ENCODE data around the gene VSIG8. TPM values are rescaled to one million over a fixed set of nuclear protein-coding genes. Genes with fewer than 3 reads are reported as not detected.

Gene VSIG8
- total RNA-seq, 4 donors from 2014 or later = 18.1 to 62.2 (median 25.7) TPM

DNA sequence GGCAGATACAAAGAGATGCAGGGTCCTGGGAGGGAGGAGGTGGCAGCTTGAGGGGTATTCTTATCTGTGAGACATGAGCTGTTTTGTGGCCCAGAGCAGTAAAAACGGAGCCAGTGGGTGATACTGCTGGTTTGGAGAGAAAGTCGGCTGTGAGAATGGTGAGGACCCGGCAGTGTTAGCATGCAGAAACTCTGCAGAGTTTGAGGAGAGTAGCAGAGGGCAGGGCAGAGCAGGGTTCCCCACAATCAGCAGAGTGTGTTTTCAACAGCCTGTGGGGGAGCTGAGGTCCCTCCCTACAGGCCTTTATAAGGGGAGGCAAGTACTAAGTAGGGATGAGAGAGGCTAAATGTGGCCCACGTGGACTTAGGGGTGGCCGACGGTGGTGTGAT, 35.4 kb downstream of the VSIG8 start:
- H3K27me3 ChIP-seq = peaks cover 5% of the 10 kb centered on the region
- H3K36me3 ChIP-seq = no peaks in the 10 kb centered on the region
- H3K4me3 ChIP-seq = no peak overlapping the region
- H3K9me3 ChIP-seq = no peaks in the 10 kb centered on the region
- H3K4me1 ChIP-seq = peaks cover 23% of the 10 kb centered on the region
- WGBS = 92% methylated on average over 6 of the region's 6 CpGs
- DNase-seq (ENCODE audit: low spot score in 2 of 2) = no peak
- H3K27ac ChIP-seq = no peak overlapping the region
- TF ChIP-seq POLR2AphosphoS5 (IDR thresholded peaks at IDR 0.05) = no peak

DNA sequence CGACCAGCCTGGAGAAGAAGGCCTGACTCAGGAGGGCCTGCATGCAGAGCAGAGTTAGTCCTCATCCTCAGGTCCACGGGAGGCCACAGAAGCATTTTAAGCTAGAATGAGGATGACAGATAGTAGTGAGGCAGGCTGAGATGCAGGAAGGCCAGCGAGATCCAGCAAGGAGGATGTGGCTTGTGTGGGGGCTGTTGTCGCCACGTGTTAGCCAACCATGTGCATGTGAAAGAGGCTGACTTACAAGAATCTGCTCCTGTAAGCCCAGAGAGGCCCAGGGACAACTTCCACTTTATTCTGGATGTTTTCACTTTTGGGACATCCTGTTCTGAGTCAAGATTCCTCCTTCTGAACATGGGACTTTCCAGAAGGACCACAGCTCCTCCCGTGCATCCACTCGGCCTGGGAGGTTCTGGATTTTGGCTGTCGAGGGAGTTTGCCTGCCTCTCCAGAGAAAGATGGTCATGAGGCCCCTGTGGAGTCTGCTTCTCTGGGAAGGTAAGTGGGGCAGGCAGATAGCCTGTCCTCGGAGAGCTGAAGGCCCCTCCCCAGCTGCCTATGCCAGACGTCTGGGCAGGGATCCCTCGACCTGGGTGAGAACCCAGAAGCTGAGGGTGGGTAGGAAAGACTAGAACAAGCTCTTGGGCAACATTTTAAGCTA, 35.9 kb downstream of the VSIG8 start, which contains the start of gene SLAMF8:
SLAMF8 (plus strand) TSS at position 433 of the 661 bp plus-strand sequence; CDS start at position 459, 26 bp downstream.
- no peak for DNase-seq (ENCODE audit: low spot score in 2 of 2)

DNA sequence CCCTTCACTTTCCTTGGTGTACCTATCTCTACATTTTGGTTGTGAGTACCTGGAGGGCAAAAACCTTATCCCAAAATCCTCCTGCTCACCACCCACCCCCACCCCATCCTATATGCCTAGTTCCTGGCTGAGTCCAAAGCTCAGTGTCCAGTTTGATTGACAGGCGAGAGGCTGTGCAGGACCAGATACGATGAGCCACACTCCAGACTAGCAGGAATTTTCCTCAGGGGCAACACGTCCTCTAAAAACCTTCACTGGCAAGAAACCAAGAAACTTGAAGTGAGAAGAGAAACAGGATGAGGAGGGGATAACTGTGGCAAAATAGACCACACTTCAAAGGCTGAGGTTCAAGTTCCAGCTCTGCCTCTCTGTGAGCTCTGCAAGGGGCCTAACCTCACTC, 36.9 kb downstream of the VSIG8 start:
- WGBS = 56% methylated on average over 3 of the region's 3 CpGs

More for the DNA sequence above, 35.9 kb downstream of the VSIG8 start, which contains the start of gene SLAMF8:
- H3K4me1 ChIP-seq = peaks cover 23% of the 10 kb centered on the region
- peaks cover 5% of the 10 kb centered on the region for H3K27me3 ChIP-seq
- H3K4me3 ChIP-seq = no peak within 1 kb of the TSS
- 60% methylated on average over 11 of the region's 11 CpGs for WGBS
- TF ChIP-seq POLR2A (IDR thresholded peaks at IDR 0.05) (no peak), POLR2AphosphoS5 (IDR thresholded peaks at IDR 0.05) (no peak), EP300 (IDR thresholded peaks at IDR 0.05) (no peak)
- TF ChIP-seq, protein P1, sequence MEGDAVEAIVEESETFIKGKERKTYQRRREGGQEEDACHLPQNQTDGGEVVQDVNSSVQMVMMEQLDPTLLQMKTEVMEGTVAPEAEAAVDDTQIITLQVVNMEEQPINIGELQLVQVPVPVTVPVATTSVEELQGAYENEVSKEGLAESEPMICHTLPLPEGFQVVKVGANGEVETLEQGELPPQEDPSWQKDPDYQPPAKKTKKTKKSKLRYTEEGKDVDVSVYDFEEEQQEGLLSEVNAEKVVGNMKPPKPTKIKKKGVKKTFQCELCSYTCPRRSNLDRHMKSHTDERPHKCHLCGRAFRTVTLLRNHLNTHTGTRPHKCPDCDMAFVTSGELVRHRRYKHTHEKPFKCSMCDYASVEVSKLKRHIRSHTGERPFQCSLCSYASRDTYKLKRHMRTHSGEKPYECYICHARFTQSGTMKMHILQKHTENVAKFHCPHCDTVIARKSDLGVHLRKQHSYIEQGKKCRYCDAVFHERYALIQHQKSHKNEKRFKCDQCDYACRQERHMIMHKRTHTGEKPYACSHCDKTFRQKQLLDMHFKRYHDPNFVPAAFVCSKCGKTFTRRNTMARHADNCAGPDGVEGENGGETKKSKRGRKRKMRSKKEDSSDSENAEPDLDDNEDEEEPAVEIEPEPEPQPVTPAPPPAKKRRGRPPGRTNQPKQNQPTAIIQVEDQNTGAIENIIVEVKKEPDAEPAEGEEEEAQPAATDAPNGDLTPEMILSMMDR (IDR thresholded peaks at IDR 0.05) = no peak
- no peaks in the 10 kb centered on the region for H3K9me3 ChIP-seq
- no peaks in the 10 kb centered on the region for H3K36me3 ChIP-seq
- no peak within 1 kb of the TSS for H3K27ac ChIP-seq

DNA sequence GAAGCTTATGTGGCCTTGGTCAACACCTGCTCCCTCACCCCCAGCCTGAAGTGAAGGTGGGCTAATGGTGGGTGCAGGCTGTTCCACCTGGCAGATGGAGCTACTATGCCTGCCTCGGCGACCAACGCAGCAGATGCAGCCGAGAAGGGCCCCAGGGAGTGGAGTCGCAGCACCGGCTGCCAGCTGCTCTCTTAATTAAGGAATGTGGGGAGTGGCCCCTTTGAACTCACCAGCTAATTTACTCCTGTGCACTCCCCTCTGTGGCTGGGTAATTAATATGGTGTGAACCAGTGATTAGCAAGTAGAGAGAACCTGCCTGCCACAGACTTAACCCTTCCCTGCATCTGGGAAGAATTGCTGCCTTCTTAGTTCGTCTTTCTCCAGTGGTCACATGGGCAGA, 39.1 kb downstream of the VSIG8 start:
- TF ChIP-seq, protein P1 (IDR thresholded peaks at IDR 0.05) = no peak
- no peak for TF ChIP-seq POLR2A (IDR thresholded peaks at IDR 0.05)
- TF ChIP-seq EP300 (IDR thresholded peaks at IDR 0.05) = no peak
- TF ChIP-seq POLR2AphosphoS5 (IDR thresholded peaks at IDR 0.05) = no peak
- no peaks in the 10 kb centered on the region for H3K9me3 ChIP-seq
- no peaks in the 10 kb centered on the region for H3K36me3 ChIP-seq
- H3K4me1 ChIP-seq = peaks cover 15% of the 10 kb centered on the region
- 26% methylated on average over 7 of the region's 7 CpGs for WGBS
- H3K4me3 ChIP-seq = no peak overlapping the region
- H3K27ac ChIP-seq = no peak overlapping the region
- no peak for DNase-seq (ENCODE audit: low spot score in 2 of 2)
- H3K27me3 ChIP-seq = peaks cover 8% of the 10 kb centered on the region

More for the DNA sequence above, 36.9 kb downstream of the VSIG8 start:
- no peak for DNase-seq (ENCODE audit: low spot score in 2 of 2)
- no peaks in the 10 kb centered on the region for H3K9me3 ChIP-seq
- no peaks in the 10 kb centered on the region for H3K36me3 ChIP-seq
- H3K4me1 ChIP-seq = peaks cover 23% of the 10 kb centered on the region
- H3K27ac ChIP-seq = no peak overlapping the region
- H3K4me3 ChIP-seq = no peak overlapping the region
- TF ChIP-seq POLR2AphosphoS5 (IDR thresholded peaks at IDR 0.05) (no peak), EP300 (IDR thresholded peaks at IDR 0.05) (no peak), POLR2A (IDR thresholded peaks at IDR 0.05) (no peak)
- TF ChIP-seq, protein P1 (IDR thresholded peaks at IDR 0.05) = no peak
- H3K27me3 ChIP-seq = peaks cover 8% of the 10 kb centered on the region

DNA sequence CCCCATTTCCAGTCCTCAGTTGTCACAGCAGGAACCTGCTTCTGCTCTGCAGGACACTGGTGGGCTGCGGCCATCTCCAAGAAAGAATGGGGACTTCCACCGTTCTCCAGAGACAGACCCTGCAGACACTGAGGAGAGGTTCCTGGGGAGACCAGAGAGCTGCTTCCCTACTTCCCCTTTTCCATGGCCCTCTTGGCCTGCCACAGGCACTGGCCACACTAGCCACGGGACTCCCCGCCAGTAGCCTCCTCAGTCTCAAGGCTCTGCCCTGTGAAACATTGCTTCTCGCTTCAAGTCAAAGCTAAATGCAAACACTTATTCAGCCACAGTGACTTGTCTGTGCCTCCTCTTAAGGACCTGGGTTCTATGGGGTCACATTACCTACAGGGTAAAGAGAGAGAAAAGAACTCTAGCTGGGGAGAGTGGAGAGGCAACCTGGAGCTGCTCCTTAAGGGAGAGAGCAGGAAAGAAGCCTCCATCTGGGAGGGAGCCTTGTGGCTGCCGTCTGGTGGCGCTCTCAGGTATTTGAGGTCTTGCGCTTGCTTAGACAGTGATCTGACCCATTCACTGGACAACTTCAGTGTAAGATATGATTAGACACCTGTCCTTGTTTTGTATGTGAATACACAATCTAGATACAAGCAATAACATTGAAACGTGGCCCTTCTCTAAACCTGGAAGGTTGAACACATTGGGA, 41.1 kb downstream of the VSIG8 start:
- WGBS = 79% methylated on average over 9 of the region's 9 CpGs

More for the DNA sequence above, 41.1 kb downstream of the VSIG8 start:
- Histone ChIP-seq H3K4me1 (peaks cover 15% of the 10 kb centered on the region), H3K27ac (no peak overlapping the region), H3K9me3 (no peaks in the 10 kb centered on the region), H3K4me3 (no peak overlapping the region), H3K36me3 (no peaks in the 10 kb centered on the region), H3K27me3 (peaks cover 8% of the 10 kb centered on the region)
- DNase-seq (ENCODE audit: low spot score in 2 of 2) = no peak
- TF ChIP-seq POLR2AphosphoS5 (IDR thresholded peaks at IDR 0.05) = no peak
- TF ChIP-seq EP300 (IDR thresholded peaks at IDR 0.05) = no peak
- TF ChIP-seq, protein P1 (IDR thresholded peaks at IDR 0.05) = no peak
- TF ChIP-seq POLR2A (IDR thresholded peaks at IDR 0.05) = no peak

Data from suprapubic skin (tissue), 4 donors.